H1 (cell line): ENCODE data around the gene DPEP1. TPM values are rescaled to one million over a fixed set of nuclear protein-coding genes. Genes with fewer than 3 reads are reported as not detected.

Experiments
- CTCF ChIA-PET: fragments of 300-600 bp; sonication (Branson Sonifier 250); formaldehyde crosslinking; loops from one replicate; lab custom pipeline; 2021; ENCODE audit not compliant: partially characterized antibody; lab: Charles Lee
- POLR2A ChIA-PET: fragments of 300-600 bp; sonication (Branson Sonifier 250); formaldehyde crosslinking; loops from one replicate; lab custom pipeline; 2021; ENCODE audit warnings: inconsistent platforms; ENCODE audit not compliant: partially characterized antibody; lab: Charles Lee
- DNase-seq, 2 experiments: peaks; one replicate each; pipeline versions ENCODE4 v3.0.0 to v3.0.0-alpha.2; 2010 to 2022; ENCODE audit warnings: low spot score in 2 of 2, low read depth in 1 of 2, mixed read lengths in 1 of 2
- FAIRE-seq: peaks from 2 replicates; lab custom pipeline; 2011; peaks lifted over from hg19 to GRCh38; lab: Jason Lieb, UNC
- H2AFZ ChIP-seq: 2 replicates; pipeline ENCODE4 v1.8.1; 2012; ENCODE audit warnings: low read length, inconsistent platforms
- H2AK5ac ChIP-seq: 2 replicates; pipeline ENCODE4 v1.6.1; 2013; ENCODE audit warnings: low read depth, low read length
- H2BK120ac ChIP-seq: replicated peaks from 2 replicates; pipeline ENCODE3; 2013; ENCODE audit warnings: low read depth, low read length, inconsistent platforms
- H2BK12ac ChIP-seq: 2 replicates; pipeline ENCODE4 v1.6.1; 2013; ENCODE audit warnings: low read depth, low read length
- H2BK15ac ChIP-seq: 2 replicates; pipeline ENCODE4 v1.6.1; 2013; ENCODE audit warnings: low read length
- H2BK20ac ChIP-seq: 2 replicates; pipeline ENCODE4 v1.6.1; 2013; ENCODE audit warnings: low read length
- H2BK5ac ChIP-seq: 2 replicates; pipeline ENCODE4 v1.6.1; 2013; ENCODE audit warnings: low read depth, low read length
- H3K14ac ChIP-seq: 2 replicates; pipeline ENCODE4 v1.6.1; 2013; ENCODE audit warnings: inconsistent platforms; ENCODE audit not compliant: insufficient read length
- H3K18ac ChIP-seq: 2 replicates; pipeline ENCODE4 v1.6.1; 2013; ENCODE audit warnings: low read length; ENCODE audit errors: extremely low read depth
- H3K23ac ChIP-seq: 2 replicates; pipeline ENCODE4 v1.6.1; 2013; ENCODE audit warnings: inconsistent platforms; ENCODE audit not compliant: insufficient read length
- H3K23me2 ChIP-seq: 2 replicates; pipeline ENCODE4 v1.6.1; 2013; ENCODE audit warnings: low read depth, low read length
- H3K27ac ChIP-seq: 2 replicates; pipeline ENCODE4 v1.6.1; 2011; ENCODE audit warnings: low read depth, low read length, inconsistent platforms
- H3K27me3 ChIP-seq, 4 experiments: replicated peaks in 1 of 4; 1 replicate in 1 of 4; 2 replicates in 3 of 4; pipeline versions ENCODE4 v1.6.1 to v1.8.1; 2011 to 2013; ENCODE audit warnings: low read length in 3 of 4, mild to moderate bottlenecking in 3 of 4, inconsistent platforms in 2 of 4, mixed read lengths in 2 of 4, moderate library complexity in 1 of 4; ENCODE audit not compliant: control insufficient read depth in 3 of 4, insufficient read depth in 3 of 4; ENCODE audit errors: extremely low read depth in 1 of 4
- H3K36me3 ChIP-seq, 4 experiments: 2 replicates each; pipeline versions ENCODE4 v1.6.1 to v1.8.1; 2011 to 2013; ENCODE audit warnings: mild to moderate bottlenecking in 4 of 4, low read length in 3 of 4, moderate library complexity in 2 of 4, control low read depth in 1 of 4, inconsistent platforms in 1 of 4; ENCODE audit not compliant: insufficient read depth in 4 of 4, control insufficient read depth in 2 of 4
- H3K4ac ChIP-seq: replicated peaks from 2 replicates; pipeline ENCODE3; 2013; ENCODE audit warnings: low read length, low read depth, mixed read lengths, inconsistent platforms; ENCODE audit not compliant: insufficient read length
- H3K4me1 ChIP-seq, 4 experiments: replicated peaks in 1 of 4; 1 replicate in 1 of 4; 2 replicates in 3 of 4; pipeline versions ENCODE4 v1.6.1 to v1.8.1; 2011 to 2013; ENCODE audit warnings: low read length in 3 of 4, inconsistent platforms in 2 of 4, mixed read lengths in 1 of 4; ENCODE audit not compliant: insufficient read depth in 4 of 4, control insufficient read depth in 3 of 4
- H3K4me2 ChIP-seq, 2 experiments: 2 replicates each; pipeline versions ENCODE4 v1.6.1 to v1.8.1; 2011 to 2013; ENCODE audit warnings: low read depth in 2 of 2, low read length in 2 of 2, control low read depth in 1 of 2, inconsistent platforms in 1 of 2, mild to moderate bottlenecking in 1 of 2; ENCODE audit not compliant: insufficient read depth in 1 of 2
- H3K4me3 ChIP-seq, 4 experiments: fragments of 200-600, 300-600 bp in 1 of 4; sonication (generic), shearing (Covaris generic), sonication (Bioruptor Twin) in 1 of 4; 2 replicates each; pipeline versions ENCODE4 v1.5.1 to v1.8.1; 2011 to 2016; ENCODE audit warnings: low read length in 4 of 4, low read depth in 3 of 4, control low read depth in 2 of 4, inconsistent platforms in 2 of 4, mild to moderate bottlenecking in 2 of 4, mixed read lengths in 1 of 4, moderate library complexity in 1 of 4; ENCODE audit not compliant: insufficient read depth in 2 of 4; ENCODE audit errors: extremely low read depth in 1 of 4
- H3K56ac ChIP-seq: replicated peaks from 2 replicates; pipeline ENCODE3; 2013; ENCODE audit warnings: low read depth, mild to moderate bottlenecking, mixed read lengths, low read length, inconsistent platforms; ENCODE audit not compliant: insufficient read length
- H3K79me1 ChIP-seq: 2 replicates; pipeline ENCODE4 v1.6.1; 2013; ENCODE audit warnings: low read depth, low read length, control low read depth
- H3K79me2 ChIP-seq, 2 experiments: 2 replicates each; pipeline versions ENCODE4 v1.6.1 to v1.8.1; 2012 to 2013; ENCODE audit warnings: low read length in 2 of 2, mild to moderate bottlenecking in 2 of 2, inconsistent platforms in 1 of 2; ENCODE audit not compliant: insufficient read depth in 2 of 2, control insufficient read depth in 1 of 2
- H3K9ac ChIP-seq, 4 experiments: replicated peaks in 1 of 4; 1 replicate in 1 of 4; 2 replicates in 3 of 4; pipeline versions ENCODE4 v1.6.1 to v1.8.1; 2011 to 2013; ENCODE audit warnings: low read depth in 3 of 4, low read length in 3 of 4, control low read depth in 2 of 4, mild to moderate bottlenecking in 2 of 4, moderate library complexity in 2 of 4, inconsistent platforms in 1 of 4; ENCODE audit errors: extremely low read depth in 1 of 4
- H3K9me3 ChIP-seq, 2 experiments: 2 replicates each; pipeline versions ENCODE4 v1.6.1 to v1.8.1; 2012 to 2013; ENCODE audit warnings: mild to moderate bottlenecking in 2 of 2, moderate library complexity in 2 of 2, control low read depth in 1 of 2, inconsistent platforms in 1 of 2, low read depth in 1 of 2, low read length in 1 of 2, mixed read lengths in 1 of 2; ENCODE audit not compliant: insufficient read depth in 2 of 2
- H4K20me1 ChIP-seq, 2 experiments: replicated peaks in 1 of 2; 2 replicates each; pipeline versions ENCODE3 to v1.8.1; 2011 to 2013; ENCODE audit warnings: inconsistent platforms in 2 of 2, low read length in 2 of 2, mild to moderate bottlenecking in 1 of 2; ENCODE audit not compliant: insufficient read depth in 2 of 2, control insufficient read depth in 1 of 2
- H4K5ac ChIP-seq: 2 replicates; pipeline ENCODE4 v1.6.1; 2013; ENCODE audit warnings: low read length, low read depth, mixed read lengths, inconsistent platforms; ENCODE audit not compliant: insufficient read length
- H4K8ac ChIP-seq: 2 replicates; pipeline ENCODE4 v1.8.0; 2013; ENCODE audit warnings: mild to moderate bottlenecking, moderate library complexity, low read length, inconsistent platforms; ENCODE audit not compliant: insufficient read depth; ENCODE audit errors: extremely low read depth
- H4K91ac ChIP-seq: replicated peaks from 2 replicates; pipeline ENCODE3; 2013; ENCODE audit warnings: low read length, mixed read lengths, inconsistent platforms; ENCODE audit not compliant: insufficient read length
- BACH1 ChIP-seq: IDR thresholded peaks from 2 replicates; pipeline ENCODE4 v1.6.1; 2012; ENCODE audit warnings: low read length, improper control_type of control experiment
- EP300 ChIP-seq, 2 experiments: IDR thresholded peaks; 1 replicate in 1 of 2; 2 replicates in 1 of 2; pipeline ENCODE4 v1.6.1; 2011 to 2012; ENCODE audit warnings: low read depth in 2 of 2, low read length in 2 of 2, mild to moderate bottlenecking in 2 of 2, borderline replicate concordance in 1 of 2, inconsistent platforms in 1 of 2, moderate library complexity in 1 of 2
- FOSL1 ChIP-seq: IDR thresholded peaks from 2 replicates; pipeline ENCODE4 v1.6.1; 2011; ENCODE audit warnings: mild to moderate bottlenecking, low read depth, low read length, moderate library complexity; ENCODE audit not compliant: insufficient read depth
- NRF1 ChIP-seq: IDR thresholded peaks from 2 replicates; pipeline ENCODE4 v1.6.1; 2011; ENCODE audit warnings: mild to moderate bottlenecking, low read depth, low read length, improper control_type of control experiment
- PHF8 ChIP-seq: fragments of 200-600 bp; sonication (generic); conservative IDR thresholded peaks from 2 replicates; pipeline ENCODE4 v1.7.1; 2012; ENCODE audit warnings: low read depth, mild to moderate bottlenecking, inconsistent platforms, low read length, moderate library complexity
- POU5F1 ChIP-seq: IDR thresholded peaks from 2 replicates; pipeline ENCODE4 v1.6.1; 2011; ENCODE audit warnings: low read depth, mild to moderate bottlenecking, low read length, moderate library complexity
- RBBP5 ChIP-seq: IDR thresholded peaks from 2 replicates; pipeline ENCODE4 v1.7.1; 2012; ENCODE audit warnings: low read depth, mild to moderate bottlenecking, inconsistent platforms, low read length, moderate library complexity, borderline replicate concordance
- WGBS, 2 experiments: shearing (Covaris generic) in 1 of 2; methylation state at CpG; one replicate each; pipeline versions ENCODE4 v1.1.6 to v1.1.7; 2013 to 2015; ENCODE audit warnings: low lambda C conversion rate in 2 of 2, mixed read lengths in 2 of 2, inconsistent platforms in 1 of 2, low coverage in 1 of 2, missing lambda C conversion rate in 1 of 2; ENCODE audit not compliant: insufficient replicate concordance in 2 of 2, insufficient coverage in 1 of 2, insufficient read length in 1 of 2; ENCODE audit errors: extremely low coverage in 1 of 2, missing lambda C conversion rate in 1 of 2; 5-methylcytosine and 5-hydroxymethylcytosine counted together
- polyA plus RNA-seq, 7 experiments: library from polyadenylated mRNA; depleted of rRNA in 3 of 7; stranded (reverse) in 5 of 7; unstranded in 2 of 7; fragments of >200 nt in 5 of 7; fragments of 200-250 nt in 2 of 7; gene quantifications; 1 replicate in 5 of 7; 2 replicates in 1 of 7; 4 replicates in 1 of 7; pipeline versions ENCODE4 v1.2.1 to v1.2.3, GENCODE V29; 2011 to 2013; ENCODE audit warnings: missing spikeins in 2 of 7, mixed read lengths in 2 of 7
- total RNA-seq: library from RNA; stranded (reverse); fragmentation: NEBNext Ultra II Directional; extraction: Animal tissue kit (Norgen Biotek cat#: 25700); gene quantifications from 2 replicates; pipeline ENCODE4 v1.2.1, GENCODE V29; 2021
- TF ChIP-seq, protein P1 (sequence below), 3 experiments: IDR thresholded peaks; 1 replicate in 2 of 3; 2 replicates in 1 of 3; pipeline versions ENCODE4 v1.5.1 to v1.6.1; 2011; ENCODE audit warnings: low read length in 3 of 3, mild to moderate bottlenecking in 3 of 3, inconsistent platforms in 2 of 3, low read depth in 1 of 3, moderate library complexity in 1 of 3; ENCODE audit not compliant: insufficient read depth in 1 of 3; ENCODE audit errors: control extremely low read depth in 1 of 3

DPEP1 gene
- total and polyA plus RNA-seq, 2 of the 8 experiments (the other 6 are each of a cell fraction or from before 2014, with no cell fraction given) = 2.8 to 3.1 TPM

DNA sequence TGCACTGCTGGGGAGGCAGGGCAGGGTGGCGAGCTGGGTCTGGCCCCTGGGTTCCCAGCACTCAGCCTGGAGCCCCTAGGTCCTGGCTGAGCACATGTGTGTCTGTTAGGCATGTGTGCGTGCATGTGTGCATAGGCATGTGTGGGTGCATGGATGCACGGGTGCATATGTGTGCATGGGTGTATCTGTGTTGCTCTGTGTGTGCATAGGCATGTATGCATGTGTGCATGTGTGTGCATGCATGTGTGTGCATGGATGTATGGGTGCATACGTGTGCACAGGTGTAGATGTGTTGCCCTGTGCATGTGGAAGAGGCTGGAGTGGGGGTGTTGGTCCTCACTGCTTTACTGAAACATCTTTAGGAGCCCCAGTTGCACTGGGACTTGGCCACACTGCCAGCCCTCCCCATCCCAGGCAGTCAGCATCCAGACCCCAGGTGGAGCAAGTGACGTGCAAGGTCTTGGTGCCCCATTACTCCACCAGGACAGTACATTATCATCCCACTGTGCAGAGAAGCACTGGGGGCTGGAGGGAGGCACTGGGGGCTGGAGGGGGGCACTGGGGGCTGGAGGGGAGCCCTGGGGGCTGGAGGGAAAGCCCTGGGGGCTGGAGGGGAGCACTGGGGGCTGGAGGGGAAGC, 10.4 kb upstream of the DPEP1 start:
- CTCF ChIA-PET = interaction anchor here (0.9 to 4.8 kb wide), 8 partner anchors 8 to 65 kb away, joined by 3 to 56 read pairs (median 4); partner anchors contain the start of gene DPEP1
- no peak overlapping the region for H3K14ac ChIP-seq
- H3K9ac ChIP-seq = no peak overlapping the region
- TF ChIP-seq RBBP5 (no peak), EP300 (IDR thresholded peaks at IDR 0.05; ENCODE audit: borderline replicate concordance in 1 of 2, low read depth in 2 of 2, low read length in 2 of 2) (no peak), POU5F1 (no peak), PHF8 (no peak), FOSL1 (no peak), NRF1 (no peak), BACH1 (no peak)
- TF ChIP-seq, protein P1, sequence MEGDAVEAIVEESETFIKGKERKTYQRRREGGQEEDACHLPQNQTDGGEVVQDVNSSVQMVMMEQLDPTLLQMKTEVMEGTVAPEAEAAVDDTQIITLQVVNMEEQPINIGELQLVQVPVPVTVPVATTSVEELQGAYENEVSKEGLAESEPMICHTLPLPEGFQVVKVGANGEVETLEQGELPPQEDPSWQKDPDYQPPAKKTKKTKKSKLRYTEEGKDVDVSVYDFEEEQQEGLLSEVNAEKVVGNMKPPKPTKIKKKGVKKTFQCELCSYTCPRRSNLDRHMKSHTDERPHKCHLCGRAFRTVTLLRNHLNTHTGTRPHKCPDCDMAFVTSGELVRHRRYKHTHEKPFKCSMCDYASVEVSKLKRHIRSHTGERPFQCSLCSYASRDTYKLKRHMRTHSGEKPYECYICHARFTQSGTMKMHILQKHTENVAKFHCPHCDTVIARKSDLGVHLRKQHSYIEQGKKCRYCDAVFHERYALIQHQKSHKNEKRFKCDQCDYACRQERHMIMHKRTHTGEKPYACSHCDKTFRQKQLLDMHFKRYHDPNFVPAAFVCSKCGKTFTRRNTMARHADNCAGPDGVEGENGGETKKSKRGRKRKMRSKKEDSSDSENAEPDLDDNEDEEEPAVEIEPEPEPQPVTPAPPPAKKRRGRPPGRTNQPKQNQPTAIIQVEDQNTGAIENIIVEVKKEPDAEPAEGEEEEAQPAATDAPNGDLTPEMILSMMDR (IDR thresholded peaks at IDR 0.05; ENCODE audit: control extremely low read depth in 1 of 3, insufficient read depth in 1 of 3, low read depth in 1 of 3, low read length in 3 of 3) = no peak

More for the DNA sequence above, 10.4 kb upstream of the DPEP1 start:
- no peak overlapping the region for H4K8ac ChIP-seq
- no peak overlapping the region for H3K4ac ChIP-seq
- H2BK20ac ChIP-seq = no peak overlapping the region; the same call in 1 of the 2 replicates
- no peak overlapping the region for H3K4me3 ChIP-seq
- H4K20me1 ChIP-seq = peaks cover 0 to 6% of the 10 kb centered on the region in 2 experiments
- H2BK15ac ChIP-seq = no peak overlapping the region
- H3K18ac ChIP-seq = no peak overlapping the region
- no peak overlapping the region for H4K5ac ChIP-seq
- H3K23ac ChIP-seq = no peak overlapping the region
- no peak overlapping the region for H2BK120ac ChIP-seq
- FAIRE-seq = no peak
- H3K4me2 ChIP-seq = peak overlapping the region in 1 of 2 experiments; percentile 62; a peak in 2 of 4 replicates
- no peak for DNase-seq
- 77% methylated on average over 5 of the region's 5 CpGs; no CpG with 5 or more reads in 1 of the 2 experiments for WGBS, 2 experiments
- H3K79me1 ChIP-seq = no peaks in the 10 kb centered on the region
- no peak overlapping the region for H3K56ac ChIP-seq
- H2BK5ac ChIP-seq = peak overlapping the region; percentile 3; the same call in 1 of the 2 replicates
- H3K36me3 ChIP-seq = no peaks in the 10 kb centered on the region
- H3K23me2 ChIP-seq = peaks cover 2% of the 10 kb centered on the region
- H2AFZ ChIP-seq = no peak overlapping the region; the same call in 1 of the 2 replicates
- no peaks in the 10 kb centered on the region for H3K9me3 ChIP-seq
- POLR2A ChIA-PET = interaction anchor here (1.0 to 1.8 kb wide), 11 partner anchors 9 to 83 kb away, joined by 3 to 8 read pairs (median 3); partner anchors contain the start of genes CDK10 and CHMP1A
- H3K27me3 ChIP-seq = no peaks in the 10 kb centered on the region; a peak in 1 of 7 replicates
- H2BK12ac ChIP-seq = peak overlapping the region; percentile 78; the same call in 1 of the 2 replicates
- H3K4me1 ChIP-seq = peaks cover 0 to 11% (median 9%) of the 10 kb centered on the region in 4 experiments; a peak in 5 of 7 replicates
- peak overlapping the region; percentile 65 for H4K91ac ChIP-seq
- H2AK5ac ChIP-seq = no peak overlapping the region
- H3K27ac ChIP-seq = no peak overlapping the region
- no peaks in the 10 kb centered on the region for H3K79me2 ChIP-seq
